ENCODE measurements around the gene PCCB. TPM values are rescaled to one million over a fixed set of nuclear protein-coding genes. Genes with fewer than 3 reads are reported as not detected.

PCCB gene
- total and polyA plus RNA-seq, 8 donors: 4.7 to 45.0 (median 21.8) TPM

- Histone ChIP-seq H3K4me3 (no peak overlapping the region), H3K27ac (no peak overlapping the region), H3K4me1 (peaks cover 0 to 11% (median 0%) of the 10 kb centered on the region in 4 donors), H3K27me3 (no peaks in the 10 kb centered on the region), H3K9me3 (peaks cover 7 to 25% (median 15%) of the 10 kb centered on the region in 4 donors), H3K36me3 (peaks cover 7 to 63% (median 43%) of the 10 kb centered on the region in 4 donors)
- TF ChIP-seq POLR2AphosphoS5 (IDR thresholded peaks at IDR 0.05): no peak
- no peak for TF ChIP-seq EP300 (IDR thresholded peaks at IDR 0.05)
- TF ChIP-seq CTCF (IDR thresholded peaks at IDR 0.05): no peak
- TF ChIP-seq POLR2A (IDR thresholded peaks at IDR 0.05): no peak
- intact Hi-C loops (cut with DNase I; ENCODE audit: low total_unique reads): no loop called here
- no peak for DNase-seq
These were observed 29.0 kb downstream of the PCCB start for GRCh38 chr3:136279092-136279491.

DNA sequence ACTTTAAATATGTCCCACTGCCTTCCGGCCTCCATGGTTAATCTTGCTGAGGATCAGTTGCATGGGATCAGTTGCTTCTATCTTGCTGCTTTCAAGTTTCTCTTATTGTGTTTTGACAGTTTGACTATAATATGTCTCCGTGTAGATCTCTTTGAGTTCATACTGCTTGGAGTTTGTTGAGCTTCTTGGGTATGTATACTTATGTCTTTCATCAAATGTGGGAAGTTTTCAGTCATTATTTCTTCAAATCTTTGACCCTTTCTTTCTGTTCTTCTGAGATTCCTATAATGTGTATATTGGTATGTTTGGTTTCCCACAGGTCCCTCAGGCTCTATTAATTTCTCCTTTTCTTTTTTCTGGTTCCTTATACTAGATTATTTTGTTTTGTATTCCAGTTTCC lies 30.8 kb downstream of the PCCB start:
- TF ChIP-seq POLR2A (IDR thresholded peaks at IDR 0.05) (no peak), CTCF (IDR thresholded peaks at IDR 0.05) (no peak), POLR2AphosphoS5 (IDR thresholded peaks at IDR 0.05) (no peak), EP300 (IDR thresholded peaks at IDR 0.05) (no peak)
- no peak overlapping the region for H3K4me3 ChIP-seq
- H3K4me1 ChIP-seq: peaks cover 0 to 11% (median 0%) of the 10 kb centered on the region in 4 donors
- peaks cover 7 to 25% (median 15%) of the 10 kb centered on the region in 4 donors for H3K9me3 ChIP-seq
- no peak for DNase-seq
- no peak overlapping the region for H3K27ac ChIP-seq
- intact Hi-C loops (cut with DNase I; ENCODE audit: low total_unique reads): no loop called here
- H3K36me3 ChIP-seq: peaks cover 7 to 78% (median 59%) of the 10 kb centered on the region in 4 donors
- WGBS, 5 donors: 94 to 98% (median 96%) methylated on average over 2 of the region's 2 CpGs
- no peaks in the 10 kb centered on the region for H3K27me3 ChIP-seq

GRCh38 chr3:136281966-136282520 lies 31.9 kb downstream of the PCCB start:
- TF ChIP-seq CTCF (IDR thresholded peaks at IDR 0.05): no peak
- TF ChIP-seq POLR2AphosphoS5 (IDR thresholded peaks at IDR 0.05): no peak
- no peak for TF ChIP-seq POLR2A (IDR thresholded peaks at IDR 0.05)
- TF ChIP-seq EP300 (IDR thresholded peaks at IDR 0.05): no peak
- peaks cover 0 to 11% (median 0%) of the 10 kb centered on the region in 4 donors for H3K4me1 ChIP-seq
- no peak for DNase-seq
- intact Hi-C loops (cut with DNase I; ENCODE audit: low total_unique reads): no loop called here
- no peak overlapping the region for H3K4me3 ChIP-seq
- 82 to 96% (median 90%) methylated on average over 1 of the region's 1 CpG for WGBS, 5 donors
- peaks cover 7 to 25% (median 15%) of the 10 kb centered on the region in 4 donors for H3K9me3 ChIP-seq
- H3K27ac ChIP-seq: no peak overlapping the region
- H3K36me3 ChIP-seq: peaks cover 6 to 80% (median 64%) of the 10 kb centered on the region in 4 donors
- H3K27me3 ChIP-seq: no peaks in the 10 kb centered on the region

- H3K4me1 ChIP-seq: peaks cover 0 to 11% (median 0%) of the 10 kb centered on the region in 4 donors
- TF ChIP-seq POLR2A (IDR thresholded peaks at IDR 0.05): no peak
- no peak for TF ChIP-seq POLR2AphosphoS5 (IDR thresholded peaks at IDR 0.05)
- TF ChIP-seq CTCF (IDR thresholded peaks at IDR 0.05): no peak
- no peak for TF ChIP-seq EP300 (IDR thresholded peaks at IDR 0.05)
- intact Hi-C loops (cut with DNase I; ENCODE audit: low total_unique reads): no loop called here
- peaks cover 0 to 74% (median 58%) of the 10 kb centered on the region in 4 donors for H3K36me3 ChIP-seq
- H3K27ac ChIP-seq: no peak overlapping the region
- H3K4me3 ChIP-seq: no peak overlapping the region
- WGBS, 5 donors: 91 to 95% (median 94%) methylated on average over 6 of the region's 6 CpGs
- H3K9me3 ChIP-seq: peaks cover 7 to 25% (median 15%) of the 10 kb centered on the region in 4 donors
- DNase-seq: no peak
- no peaks in the 10 kb centered on the region for H3K27me3 ChIP-seq
These were observed 33.5 kb downstream of the PCCB start for GRCh38 chr3:136283627-136284026.

All from stomach (tissue), 9 donors.